ENCODE measurements around the gene GALNT12.

The GALNT12 gene

GRCh38 chr9:98783518-98784226, 23.8 kb upstream of the GALNT12 start:
- no peak for DNase-seq

- no peak for DNase-seq
These were observed 22.4 kb upstream of the GALNT12 start for GRCh38 chr9:98784831-98785806.

GRCh38 chr9:98786750-98787510, 20.5 kb upstream of the GALNT12 start:
- no peak for DNase-seq

- no peak for DNase-seq
These were observed 19.6 kb upstream of the GALNT12 start for GRCh38 chr9:98787766-98788335.

GRCh38 chr9:98789483-98790133, 17.9 kb upstream of the GALNT12 start:
- DNase-seq = no peak

GRCh38 chr9:98790134-98790841, 17.2 kb upstream of the GALNT12 start:
- no peak for DNase-seq

GRCh38 chr9:98790842-98791607, 16.4 kb upstream of the GALNT12 start:
- peak; percentile 85 for DNase-seq

GRCh38 chr9:98791608-98792490, 15.6 kb upstream of the GALNT12 start:
- DNase-seq = no peak

GRCh38 chr9:98793031-98793430, 14.4 kb upstream of the GALNT12 start:
- DNase-seq = no peak

- no peak for DNase-seq
These were observed 12.7 kb upstream of the GALNT12 start for GRCh38 chr9:98794802-98795201.

- no peak for DNase-seq
These were observed 12.0 kb upstream of the GALNT12 start for GRCh38 chr9:98795295-98795955.

GRCh38 chr9:98795970-98796363, 11.5 kb upstream of the GALNT12 start:
- DNase-seq = peak; percentile 13

- DNase-seq = peak; percentile 71
These were observed 10.9 kb upstream of the GALNT12 start, which contains the start of gene ANKS6 for GRCh38 chr9:98796364-98797101. Gene ANKS6, minus strand, starts transcription at chr9:98796555. Its CDS starts 64 bp downstream, at chr9:98796491.

- no peak for DNase-seq
These were observed 10.0 kb upstream of the GALNT12 start for GRCh38 chr9:98797491-98797890.

GRCh38 chr9:98798254-98798653, 9.2 kb upstream of the GALNT12 start:
- no peak for DNase-seq

GRCh38 chr9:98801561-98801960, 5.9 kb upstream of the GALNT12 start:
- DNase-seq = no peak

GRCh38 chr9:98801969-98802371, 5.5 kb upstream of the GALNT12 start:
- DNase-seq = no peak

- no peak for DNase-seq
These were observed 3.4 kb upstream of the GALNT12 start for GRCh38 chr9:98804083-98804482.

Measured in HCEC 1CT (cell line).